GM12872 (cell line): Measurements from ENCODE around the gene ABR.

Experiments used
- TF ChIP-seq, protein P1 (sequence below): IDR thresholded peaks from 3 replicates; pipeline ENCODE4 v1.5.1; 2011; ENCODE audit warnings: low read depth, mild to moderate bottlenecking, low read length, moderate library complexity; ENCODE audit not compliant: insufficient read depth

The ABR gene

GRCh38 chr17:1107777-1108477, 71.9 kb downstream of the ABR start:
- TF ChIP-seq, protein P1, sequence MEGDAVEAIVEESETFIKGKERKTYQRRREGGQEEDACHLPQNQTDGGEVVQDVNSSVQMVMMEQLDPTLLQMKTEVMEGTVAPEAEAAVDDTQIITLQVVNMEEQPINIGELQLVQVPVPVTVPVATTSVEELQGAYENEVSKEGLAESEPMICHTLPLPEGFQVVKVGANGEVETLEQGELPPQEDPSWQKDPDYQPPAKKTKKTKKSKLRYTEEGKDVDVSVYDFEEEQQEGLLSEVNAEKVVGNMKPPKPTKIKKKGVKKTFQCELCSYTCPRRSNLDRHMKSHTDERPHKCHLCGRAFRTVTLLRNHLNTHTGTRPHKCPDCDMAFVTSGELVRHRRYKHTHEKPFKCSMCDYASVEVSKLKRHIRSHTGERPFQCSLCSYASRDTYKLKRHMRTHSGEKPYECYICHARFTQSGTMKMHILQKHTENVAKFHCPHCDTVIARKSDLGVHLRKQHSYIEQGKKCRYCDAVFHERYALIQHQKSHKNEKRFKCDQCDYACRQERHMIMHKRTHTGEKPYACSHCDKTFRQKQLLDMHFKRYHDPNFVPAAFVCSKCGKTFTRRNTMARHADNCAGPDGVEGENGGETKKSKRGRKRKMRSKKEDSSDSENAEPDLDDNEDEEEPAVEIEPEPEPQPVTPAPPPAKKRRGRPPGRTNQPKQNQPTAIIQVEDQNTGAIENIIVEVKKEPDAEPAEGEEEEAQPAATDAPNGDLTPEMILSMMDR, result no peak

DNA sequence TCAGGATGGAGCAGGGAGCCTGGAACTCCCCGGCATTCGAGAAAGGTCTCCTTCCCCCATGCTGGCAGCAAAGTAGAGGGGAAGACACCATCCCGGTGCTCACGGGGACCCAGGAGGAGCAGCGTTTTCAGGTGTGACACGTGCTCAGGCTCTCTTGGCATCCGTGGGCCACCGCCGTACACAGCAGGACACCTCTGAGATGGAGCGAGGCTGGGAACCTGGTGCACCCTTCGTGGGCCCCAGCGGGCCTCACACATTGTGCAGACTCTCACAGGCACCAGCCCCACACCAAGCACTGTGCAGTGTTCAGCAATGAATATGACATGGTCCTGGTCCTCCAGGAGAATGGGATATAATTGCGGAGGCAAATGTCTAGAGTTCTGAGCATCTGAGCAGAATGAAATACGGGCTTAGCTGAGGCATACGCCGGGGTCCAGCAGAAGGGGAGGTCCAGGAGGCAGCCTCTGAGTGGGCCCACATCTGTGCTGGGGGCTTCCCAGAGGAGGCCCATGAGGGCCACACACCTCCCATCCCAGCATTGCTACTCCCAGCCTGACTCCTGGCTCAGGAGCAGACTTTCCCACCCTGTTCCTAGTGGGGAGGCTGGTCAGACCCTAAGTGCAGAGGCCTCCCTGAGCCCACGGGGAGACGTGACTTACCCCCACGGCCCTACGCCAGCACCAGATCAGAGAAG, 72.6 kb downstream of the ABR start:
- TF ChIP-seq, protein P1, result no peak

GRCh38 chr17:1104222-1104621, 75.6 kb downstream of the ABR start:
- TF ChIP-seq, protein P1, result no peak

GRCh38 chr17:1100382-1100781, 79.4 kb downstream of the ABR start:
- TF ChIP-seq, protein P1, result no peak

DNA sequence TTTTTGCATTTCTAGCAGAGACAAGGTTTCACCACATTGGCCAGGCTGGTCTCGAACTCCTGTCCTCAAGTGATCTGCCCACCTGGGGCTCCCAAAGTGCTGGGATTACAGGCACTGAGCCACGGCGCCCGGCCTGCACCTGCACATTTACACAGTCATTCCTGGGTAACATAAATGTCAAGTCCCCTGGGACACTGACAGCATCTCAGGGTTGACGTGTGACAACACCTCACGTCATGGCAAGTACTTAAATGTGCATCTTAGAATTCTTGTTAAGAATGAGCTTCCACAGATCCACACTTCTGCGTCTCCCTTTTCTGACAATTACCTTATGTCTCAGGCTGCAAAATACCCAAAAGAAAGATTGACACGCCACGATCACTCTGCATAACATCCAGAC, 80.5 kb downstream of the ABR start:
- TF ChIP-seq, protein P1, result no peak

GRCh38 chr17:1096215-1096614, 83.6 kb downstream of the ABR start:
- TF ChIP-seq, protein P1, result no peak

- TF ChIP-seq, protein P1, result no peak
These were observed 84.0 kb downstream of the ABR start for GRCh38 chr17:1095853-1096173.
